Measurements from ENCODE around the gene KIF26B.

KIF26B gene

DNA sequence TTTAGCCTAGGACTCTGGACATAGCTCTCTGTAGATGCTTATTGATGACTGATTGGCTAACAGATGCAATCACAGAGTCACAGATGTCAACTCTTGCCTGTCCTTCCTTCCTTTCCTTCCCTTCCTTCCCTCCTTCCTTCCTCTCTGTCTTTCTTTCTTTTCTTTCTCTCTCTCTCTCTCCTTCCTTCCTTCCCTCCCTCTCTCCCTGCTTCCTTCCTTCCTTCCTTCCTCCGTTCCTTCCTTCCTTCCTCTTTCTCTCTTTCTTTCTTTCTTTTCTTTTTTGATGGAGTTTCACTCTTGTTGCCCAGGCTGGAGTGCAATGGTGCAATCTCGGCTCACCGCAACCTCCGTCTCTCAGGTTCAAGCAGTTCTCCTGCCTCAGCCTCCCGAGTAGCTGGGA lies 106.1 kb downstream of the KIF26B start:
- Histone ChIP-seq H3K4me1 (ENCODE audit: low read length) (no peaks in the 10 kb centered on the region), H3K4me2 (ENCODE audit: low read depth, low read length) (no peak overlapping the region), H3F3A (ENCODE audit: insufficient read depth, low read length) (no peaks in the 10 kb centered on the region), H3K27me3 (replicated peaks; ENCODE audit: insufficient read depth, low read length) (no peaks in the 10 kb centered on the region), H3K36me3 (replicated peaks; ENCODE audit: insufficient read depth, low read length) (no peaks in the 10 kb centered on the region), H3K9me2 (replicated peaks; ENCODE audit: insufficient read depth, low read length) (no peaks in the 10 kb centered on the region), H3K9me3 (replicated peaks; ENCODE audit: insufficient read depth, low read length) (no peaks in the 10 kb centered on the region), H3K4me3 (ENCODE audit: low read length) (no peak overlapping the region), H4K20me1 (ENCODE audit: insufficient read depth, low read length) (no peaks in the 10 kb centered on the region), H3K9ac (ENCODE audit: low read length) (no peak overlapping the region), H2AFZ (ENCODE audit: low read length) (no peak overlapping the region), H3K79me2 (ENCODE audit: low read length) (no peaks in the 10 kb centered on the region), H3K27ac (ENCODE audit: low read length) (no peak overlapping the region)
- TF ChIP-seq EZH2 (optimal IDR thresholded peaks at IDR 0.05; ENCODE audit: low read depth, low read length) (no peak), EZH2phosphoT487 (IDR thresholded peaks at IDR 0.05; ENCODE audit: low read length) (no peak)
- TF ChIP-seq, protein P1, sequence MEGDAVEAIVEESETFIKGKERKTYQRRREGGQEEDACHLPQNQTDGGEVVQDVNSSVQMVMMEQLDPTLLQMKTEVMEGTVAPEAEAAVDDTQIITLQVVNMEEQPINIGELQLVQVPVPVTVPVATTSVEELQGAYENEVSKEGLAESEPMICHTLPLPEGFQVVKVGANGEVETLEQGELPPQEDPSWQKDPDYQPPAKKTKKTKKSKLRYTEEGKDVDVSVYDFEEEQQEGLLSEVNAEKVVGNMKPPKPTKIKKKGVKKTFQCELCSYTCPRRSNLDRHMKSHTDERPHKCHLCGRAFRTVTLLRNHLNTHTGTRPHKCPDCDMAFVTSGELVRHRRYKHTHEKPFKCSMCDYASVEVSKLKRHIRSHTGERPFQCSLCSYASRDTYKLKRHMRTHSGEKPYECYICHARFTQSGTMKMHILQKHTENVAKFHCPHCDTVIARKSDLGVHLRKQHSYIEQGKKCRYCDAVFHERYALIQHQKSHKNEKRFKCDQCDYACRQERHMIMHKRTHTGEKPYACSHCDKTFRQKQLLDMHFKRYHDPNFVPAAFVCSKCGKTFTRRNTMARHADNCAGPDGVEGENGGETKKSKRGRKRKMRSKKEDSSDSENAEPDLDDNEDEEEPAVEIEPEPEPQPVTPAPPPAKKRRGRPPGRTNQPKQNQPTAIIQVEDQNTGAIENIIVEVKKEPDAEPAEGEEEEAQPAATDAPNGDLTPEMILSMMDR (IDR thresholded peaks at IDR 0.05; ENCODE audit: low read length): no peak
- no peak for DNase-seq

DNA sequence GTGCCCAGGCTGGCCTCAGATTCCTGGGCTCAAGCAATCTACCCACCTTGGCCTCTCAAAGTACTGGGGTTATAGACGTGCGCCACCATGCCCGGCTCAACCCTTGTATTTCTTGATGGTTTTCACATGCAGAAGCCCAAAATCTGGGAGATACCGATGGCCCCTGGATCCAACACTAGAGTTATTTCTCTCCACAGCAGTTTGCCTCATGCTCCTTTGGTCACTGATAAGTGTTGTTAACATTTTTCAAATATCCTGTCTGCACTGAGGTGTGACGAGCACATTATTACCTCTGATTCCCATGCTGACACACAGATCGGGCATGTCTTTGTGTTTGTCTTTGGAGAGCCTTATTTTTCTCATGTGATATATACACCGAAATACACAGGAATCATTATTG lies 107.0 kb downstream of the KIF26B start:
- Histone ChIP-seq H3K9me3 (replicated peaks; ENCODE audit: insufficient read depth, low read length) (no peaks in the 10 kb centered on the region), H3K9me2 (replicated peaks; ENCODE audit: insufficient read depth, low read length) (no peaks in the 10 kb centered on the region), H3K4me2 (ENCODE audit: low read depth, low read length) (no peak overlapping the region), H3K4me3 (ENCODE audit: low read length) (no peak overlapping the region), H3K4me1 (ENCODE audit: low read length) (no peaks in the 10 kb centered on the region), H3K9ac (ENCODE audit: low read length) (no peak overlapping the region), H2AFZ (ENCODE audit: low read length) (no peak overlapping the region), H3F3A (ENCODE audit: insufficient read depth, low read length) (no peaks in the 10 kb centered on the region), H3K36me3 (replicated peaks; ENCODE audit: insufficient read depth, low read length) (no peaks in the 10 kb centered on the region), H3K27me3 (replicated peaks; ENCODE audit: insufficient read depth, low read length) (no peaks in the 10 kb centered on the region), H3K27ac (ENCODE audit: low read length) (no peak overlapping the region), H4K20me1 (ENCODE audit: insufficient read depth, low read length) (no peaks in the 10 kb centered on the region), H3K79me2 (ENCODE audit: low read length) (no peaks in the 10 kb centered on the region)
- TF ChIP-seq, protein P1 (IDR thresholded peaks at IDR 0.05; ENCODE audit: low read length): no peak
- TF ChIP-seq EZH2phosphoT487 (IDR thresholded peaks at IDR 0.05; ENCODE audit: low read length): no peak
- no peak for TF ChIP-seq EZH2 (optimal IDR thresholded peaks at IDR 0.05; ENCODE audit: low read depth, low read length)
- no peak for DNase-seq

DNA sequence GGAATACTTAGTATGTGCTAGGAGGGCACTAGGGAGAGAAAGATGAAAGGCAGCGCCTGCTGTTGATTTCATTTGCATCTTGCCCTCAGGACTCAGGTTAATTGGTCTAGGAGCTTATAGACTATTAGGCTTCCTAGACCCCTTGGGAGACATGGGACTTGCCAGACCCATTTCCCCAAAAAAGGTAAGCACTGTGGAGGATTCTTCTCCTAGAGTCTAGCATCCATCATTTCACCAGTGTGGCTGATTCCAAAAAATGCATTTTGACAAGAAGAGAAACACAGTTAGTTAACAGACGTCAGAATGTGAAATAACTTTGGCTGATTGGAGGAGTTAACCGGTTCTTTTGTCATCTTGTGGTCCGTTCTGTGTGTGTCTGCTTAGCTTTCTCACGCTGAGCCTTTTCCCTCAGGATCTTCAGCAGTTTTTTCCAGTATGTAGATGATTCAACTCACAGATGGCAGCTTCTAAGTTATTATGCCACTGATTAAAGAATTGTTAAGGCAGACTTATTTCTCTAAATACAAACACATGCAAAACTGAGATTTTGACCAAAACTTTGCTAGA lies 108.8 kb downstream of the KIF26B start:
- Histone ChIP-seq H3K9me2 (replicated peaks; ENCODE audit: insufficient read depth, low read length) (no peaks in the 10 kb centered on the region), H3K9me3 (replicated peaks; ENCODE audit: insufficient read depth, low read length) (no peaks in the 10 kb centered on the region), H3K4me2 (ENCODE audit: low read depth, low read length) (no peak overlapping the region), H3K9ac (ENCODE audit: low read length) (no peak overlapping the region), H3K79me2 (ENCODE audit: low read length) (no peaks in the 10 kb centered on the region), H3K4me3 (ENCODE audit: low read length) (no peak overlapping the region), H2AFZ (ENCODE audit: low read length) (no peak overlapping the region), H3K27ac (ENCODE audit: low read length) (no peak overlapping the region), H3K36me3 (replicated peaks; ENCODE audit: insufficient read depth, low read length) (no peaks in the 10 kb centered on the region), H4K20me1 (ENCODE audit: insufficient read depth, low read length) (no peaks in the 10 kb centered on the region), H3K4me1 (ENCODE audit: low read length) (no peaks in the 10 kb centered on the region), H3K27me3 (replicated peaks; ENCODE audit: insufficient read depth, low read length) (no peaks in the 10 kb centered on the region), H3F3A (ENCODE audit: insufficient read depth, low read length) (no peaks in the 10 kb centered on the region)
- DNase-seq: no peak
- no peak for TF ChIP-seq EZH2 (optimal IDR thresholded peaks at IDR 0.05; ENCODE audit: low read depth, low read length)
- TF ChIP-seq, protein P1 (IDR thresholded peaks at IDR 0.05; ENCODE audit: low read length): no peak

All from MM.1S (cell line).